ENCODE data around the gene GNB1L.
"Not testable (repeated sequence)": the region's sequence is repeated elsewhere in the genome, so short reads cannot be mapped to it uniquely, and the experiment has no call there.

The GNB1L gene

GRCh38 chr22:19840955-19841640 lies 13.6 kb downstream of the GNB1L start:
- peak in 1 of 2 donors; percentile 28 for DNase-seq (ENCODE audit: low read depth in 2 of 2)
- H3K4me3 ChIP-seq (replicated peaks in 1 of 2; ENCODE audit: low read depth in 2 of 2, low read length in 2 of 2): no peak overlapping the region
- TF ChIP-seq CTCF (IDR thresholded peaks at IDR 0.05; ENCODE audit: low read depth, low read length): no peak

GRCh38 chr22:19840059-19840458 lies 14.6 kb downstream of the GNB1L start:
- no peak overlapping the region for H3K4me3 ChIP-seq (replicated peaks in 1 of 2; ENCODE audit: low read depth in 2 of 2, low read length in 2 of 2)
- TF ChIP-seq CTCF (IDR thresholded peaks at IDR 0.05; ENCODE audit: low read depth, low read length): no peak

GRCh38 chr22:19837915-19838314 lies 16.8 kb downstream of the GNB1L start:
- H3K4me3 ChIP-seq (replicated peaks in 1 of 2; ENCODE audit: low read depth in 2 of 2, low read length in 2 of 2): no peak overlapping the region
- no peak for DNase-seq (ENCODE audit: low read depth in 2 of 2)
- no peak for TF ChIP-seq CTCF (IDR thresholded peaks at IDR 0.05; ENCODE audit: low read depth, low read length)

More at GRCh38 chr22:19840059-19840458, 14.6 kb downstream of the GNB1L start:
- no peak for DNase-seq (ENCODE audit: low read depth in 2 of 2)

DNA sequence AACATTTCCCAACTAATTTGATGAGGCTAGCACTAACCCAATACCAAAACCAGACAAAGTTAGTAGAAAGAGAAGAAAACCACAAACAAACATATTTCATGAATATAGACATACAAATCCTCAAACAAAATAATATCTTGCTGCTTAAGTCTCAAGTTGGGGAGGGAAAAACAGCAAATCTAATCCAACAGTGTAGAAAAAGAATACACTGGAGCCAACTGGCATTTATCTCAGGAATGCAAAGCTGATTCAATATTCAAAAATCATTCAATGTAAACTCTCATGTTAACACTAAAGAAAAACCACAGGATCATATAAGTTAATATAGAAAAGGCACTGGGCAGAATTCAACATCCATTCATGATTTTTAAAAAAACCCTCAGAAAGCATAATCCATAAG lies 18.2 kb downstream of the GNB1L start:
- DNase-seq (ENCODE audit: low read depth in 2 of 2): no peak
- H3K4me3 ChIP-seq (replicated peaks in 1 of 2; ENCODE audit: low read depth in 2 of 2, low read length in 2 of 2): no peak overlapping the region
- TF ChIP-seq CTCF (IDR thresholded peaks at IDR 0.05; ENCODE audit: low read depth, low read length): no peak

DNA sequence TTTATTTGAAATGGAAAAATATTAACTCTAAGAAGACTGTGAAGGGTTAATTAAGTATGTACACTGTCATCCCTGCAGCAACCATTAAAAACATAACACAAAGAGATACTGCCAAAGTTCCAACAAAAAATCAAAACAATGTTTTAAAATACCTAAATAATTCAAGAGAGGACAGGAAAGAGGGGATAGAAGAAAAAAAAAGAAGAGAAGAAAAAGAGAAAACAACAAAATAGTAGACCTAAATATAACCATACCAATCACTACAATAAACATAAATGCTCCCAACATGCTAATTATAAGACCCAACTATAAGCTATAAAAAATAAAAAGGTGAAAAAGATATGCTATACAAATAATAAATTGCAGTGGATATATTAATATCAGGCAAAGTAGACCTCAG lies 20.1 kb downstream of the GNB1L start:
- no peak overlapping the region for H3K4me3 ChIP-seq (replicated peaks in 1 of 2; ENCODE audit: low read depth in 2 of 2, low read length in 2 of 2)
- no peak for DNase-seq (ENCODE audit: low read depth in 2 of 2)
- TF ChIP-seq CTCF (IDR thresholded peaks at IDR 0.05; ENCODE audit: low read depth, low read length): no peak

DNA sequence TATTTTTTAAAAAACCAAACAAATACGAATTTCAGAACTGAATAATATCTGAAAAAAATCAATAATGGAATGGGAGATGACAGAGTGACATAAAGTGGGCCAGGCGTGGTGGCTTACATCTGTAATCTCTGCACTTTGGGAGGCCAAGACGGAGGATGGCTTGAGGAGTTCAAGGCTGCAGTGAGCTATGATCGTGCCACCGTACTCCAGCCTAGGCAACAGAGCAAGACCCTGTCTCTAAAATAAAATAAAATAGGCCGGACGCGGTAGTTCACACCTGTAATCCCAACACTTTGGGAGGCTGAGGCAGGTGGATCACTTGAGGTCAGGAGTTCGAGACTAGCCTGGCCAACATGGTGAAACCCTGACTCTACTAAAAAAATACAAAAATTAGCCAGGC lies 21.3 kb downstream of the GNB1L start:
- DNase-seq (ENCODE audit: low read depth in 2 of 2): not testable (repeated sequence)

DNA sequence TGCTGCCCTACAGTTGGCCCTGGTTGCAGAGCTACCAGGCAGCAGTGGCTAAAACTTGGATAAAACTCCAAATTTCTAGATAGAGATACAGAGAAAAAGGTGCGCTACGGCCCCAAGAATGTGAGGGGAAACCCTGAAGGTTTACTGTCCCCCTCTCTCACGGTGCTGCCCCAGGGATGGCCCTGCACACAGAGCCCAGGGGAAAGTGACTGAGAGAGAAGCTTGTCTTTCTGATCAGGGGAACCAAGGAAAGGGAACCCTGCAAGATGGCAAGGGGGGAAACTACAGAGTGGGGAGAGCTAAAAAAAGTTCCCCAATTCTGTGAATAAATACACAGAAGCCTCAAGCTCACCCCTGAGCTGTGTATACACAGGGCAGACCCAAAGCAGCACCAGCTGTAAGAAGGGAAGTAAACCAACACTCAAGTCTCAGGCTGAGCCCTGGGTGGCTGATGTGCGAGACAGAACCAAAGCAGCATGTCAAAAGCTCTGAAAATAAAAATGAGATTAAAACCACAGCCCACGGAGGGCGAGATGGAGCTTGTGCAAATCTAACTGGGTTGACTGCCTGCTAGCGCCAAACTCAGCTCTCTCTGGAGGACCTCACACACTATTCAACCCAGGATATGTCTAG lies 22.1 kb downstream of the GNB1L start:
- DNase-seq (ENCODE audit: low read depth in 2 of 2): no peak

More for the DNA sequence above, 21.3 kb downstream of the GNB1L start:
- not testable (repeated sequence) for H3K4me3 ChIP-seq (replicated peaks in 1 of 2; ENCODE audit: low read depth in 2 of 2, low read length in 2 of 2)

DNA sequence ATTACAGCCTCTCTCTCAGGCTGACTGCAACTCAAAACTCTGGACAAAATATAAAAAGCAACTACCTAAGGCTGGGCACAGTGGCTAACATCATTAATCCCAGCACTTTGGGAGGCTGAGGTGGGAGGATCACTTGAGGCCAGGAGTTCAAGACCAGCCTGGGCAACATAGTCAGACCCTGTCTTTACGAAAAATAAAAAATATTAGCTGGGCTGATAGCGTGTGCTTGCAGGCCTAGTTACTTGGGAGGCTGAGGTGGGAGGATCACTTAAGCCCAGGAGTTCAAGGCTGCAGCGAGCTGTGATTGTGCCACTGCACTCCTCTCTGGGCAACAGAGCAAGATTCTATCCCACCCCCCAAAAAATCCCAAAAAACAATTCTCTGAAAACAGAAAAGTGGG lies 22.7 kb downstream of the GNB1L start:
- DNase-seq (ENCODE audit: low read depth in 2 of 2); H3K4me3 ChIP-seq (replicated peaks in 1 of 2; ENCODE audit: low read depth in 2 of 2, low read length in 2 of 2): not testable (repeated sequence)

More for the DNA sequence above, 22.1 kb downstream of the GNB1L start:
- H3K4me3 ChIP-seq (replicated peaks in 1 of 2; ENCODE audit: low read depth in 2 of 2, low read length in 2 of 2): no peak overlapping the region
- TF ChIP-seq CTCF (IDR thresholded peaks at IDR 0.05; ENCODE audit: low read depth, low read length): no peak

All from cardiac fibroblast (primary cell).